Natural killer cell treated with Interleukin-12 subunit alpha and Interleukin-12 subunit beta and Interleukin-15 and Interleukin-18, amount 100 ng/mL, for 72 hours (primary cell): Measurements from ENCODE around the gene TKT. TPM values are rescaled to one million over a fixed set of nuclear protein-coding genes. Genes with fewer than 3 reads are reported as not detected.

Experiments used
- total RNA-seq, 2 donors: library from RNA; stranded (reverse); gene quantifications; one replicate each; pipeline ENCODE4 v1.2.3, GENCODE V29; 2022

The TKT gene
- total RNA-seq, 2 donors from 2014 or later: 171 to 339 TPM

Other genes with a start within 250 kb of the TKT start
- 10 to 100 TPM; 20.0 to 25.5 TPM for gene SFMBT1, start 209.9 kb downstream of the TKT start, total RNA-seq
- 10 to 100 TPM; 33.1 to 51.6 TPM for gene RFT1, start 125.6 kb downstream of the TKT start, total RNA-seq
- gene PRKCD, start 94.8 kb downstream of the TKT start, total RNA-seq: 10 to 100 TPM; 14.1 to 34.9 TPM
- 10 to 100 TPM; 28.3 to 31.1 TPM for gene DCP1A, start 91.5 kb upstream of the TKT start, total RNA-seq
- gene CACNA1D, start 238.6 kb upstream of the TKT start, total RNA-seq: 1 to 10 TPM in 1 of 2 donors, under 1 TPM in 1; 0.26 to 1.2 TPM